Lung (tissue), 12 donors: ENCODE data around the gene SV2B. TPM values are rescaled to one million over a fixed set of nuclear protein-coding genes. Genes with fewer than 3 reads are reported as not detected.

Experiments used
- ATAC-seq: fragments of 200-7000 bp; cut with Tn5 transposase; one replicate; pipeline ENCODE4 v1.9.1; 2020; ENCODE audit warnings: moderate number of reproducible peaks; ENCODE audit not compliant: insufficient read depth, low FRiP score
- DNase-seq, 3 donors: peaks; one replicate each; pipeline ENCODE4 v3.0.0-alpha.2; 2013 to 2017
- H3K27ac ChIP-seq, 2 donors: one replicate each; pipeline ENCODE4 v1.5.1; 2013; ENCODE audit warnings: mild to moderate bottlenecking in 2 of 2, moderate library complexity in 2 of 2, control low read depth in 1 of 2, inconsistent platforms in 1 of 2, low read depth in 1 of 2, low read length in 1 of 2
- H3K27me3 ChIP-seq, 3 donors: one replicate each; pipeline ENCODE4 v1.5.1; 2013; ENCODE audit warnings: low read length in 2 of 3; ENCODE audit not compliant: control insufficient read depth in 3 of 3, insufficient read depth in 3 of 3
- H3K36me3 ChIP-seq, 4 donors: one replicate each; pipeline ENCODE4 v1.5.1; 2013; ENCODE audit warnings: low read length in 4 of 4, mild to moderate bottlenecking in 1 of 4, moderate library complexity in 1 of 4; ENCODE audit not compliant: control insufficient read depth in 4 of 4, insufficient read depth in 4 of 4
- H3K4me1 ChIP-seq, 5 donors: one replicate each; pipeline ENCODE4 v1.5.1; 2013; ENCODE audit warnings: low read length in 5 of 5, mild to moderate bottlenecking in 2 of 5, moderate library complexity in 1 of 5; ENCODE audit not compliant: control insufficient read depth in 5 of 5, insufficient read depth in 5 of 5
- H3K4me3 ChIP-seq: one replicate; pipeline ENCODE4 v1.5.1; 2013; ENCODE audit warnings: mild to moderate bottlenecking, control low read depth, moderate library complexity
- H3K9ac ChIP-seq, 2 donors: one replicate each; pipeline ENCODE4 v1.5.1; 2013; ENCODE audit warnings: low read length in 2 of 2, control low read depth in 1 of 2; ENCODE audit not compliant: insufficient read depth in 1 of 2
- H3K9me3 ChIP-seq, 4 donors: one replicate each; pipeline ENCODE4 v1.5.1; 2013; ENCODE audit warnings: low read length in 3 of 4, mild to moderate bottlenecking in 1 of 4, moderate library complexity in 1 of 4; ENCODE audit not compliant: control insufficient read depth in 4 of 4, insufficient read depth in 3 of 4
- CTCF ChIP-seq: IDR thresholded peaks from 2 replicates; pipeline ENCODE4 v1.5.1; 2012; ENCODE audit warnings: mild to moderate bottlenecking; ENCODE audit errors: control extremely low read depth, extremely low read depth
- WGBS, 2 donors: extraction: QIAGEN DNeasy Blood & Tissue Kit; methylation state at CpG; one replicate each; pipeline ENCODE4 v1.1.7; 2013; 5-methylcytosine and 5-hydroxymethylcytosine counted together
- polyA plus RNA-seq, 2 donors: library from polyadenylated mRNA; stranded (reverse); fragments of 200-250 nt; gene quantifications; one replicate each; pipeline ENCODE4 v1.2.1, GENCODE V29; 2013
- total RNA-seq, 2 donors: library from RNA; depleted of rRNA in 1 of 2; stranded (reverse); fragments of >200 nt in 1 of 2; gene quantifications; one replicate each; pipeline ENCODE4 v1.2.1, GENCODE V29; 2014 to 2021
- donor health status: control.
- donor health status: control.
- donor health status: Bipolar disorder and iron deficiency.
- donor health status: healthy.
- donor health status: DM: yes; HTN: yes; CAD: no.

The SV2B gene
- total and polyA plus RNA-seq, 4 donors: 0.12 to 2.8 (median 0.90) TPM

DNA sequence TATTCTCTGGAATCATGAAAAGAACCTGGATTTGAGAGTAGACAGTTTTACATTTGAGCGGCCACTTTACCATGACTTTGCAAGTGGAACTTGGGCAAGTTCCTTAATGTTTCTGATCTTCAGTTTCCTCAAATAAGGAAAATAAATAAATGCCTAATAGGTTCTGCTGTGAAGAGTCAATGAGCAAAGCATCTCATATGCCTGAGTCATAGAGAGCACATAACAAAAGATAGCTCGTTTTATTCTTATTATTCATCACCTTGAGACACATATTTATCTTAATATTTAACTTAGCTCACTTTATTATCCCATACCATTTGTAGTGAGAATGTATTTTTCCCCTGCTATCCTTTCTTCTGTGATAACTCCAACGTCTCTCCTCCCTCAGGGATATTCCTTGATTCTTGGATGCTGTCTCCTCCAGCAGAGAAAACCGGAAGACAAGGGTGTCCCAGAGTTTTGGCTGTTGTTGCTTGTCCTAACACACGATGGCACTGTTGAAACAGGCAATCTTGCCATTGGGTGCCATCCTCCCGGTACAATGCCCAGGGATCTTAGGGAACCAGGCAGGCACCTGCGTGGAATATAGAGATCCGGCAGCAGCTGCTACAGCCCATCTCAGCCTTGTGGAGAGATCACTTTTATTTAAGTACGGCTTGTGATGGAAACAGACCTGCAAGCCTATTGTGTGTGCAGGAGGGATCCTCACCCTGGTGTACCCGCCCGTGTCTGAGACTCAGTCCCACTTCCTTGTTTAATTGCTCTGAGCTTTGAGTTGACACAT, 44.3 kb upstream of the SV2B start:
- WGBS, 2 donors: 23 to 27% methylated on average over 11 of the region's 11 CpGs
- H3K4me1 ChIP-seq: no peaks in the 10 kb centered on the region
- H3K9ac ChIP-seq: no peak overlapping the region
- H3K9me3 ChIP-seq: no peaks in the 10 kb centered on the region
- peak; percentile 43 for TF ChIP-seq CTCF
- DNase-seq (peak; percentile 68 to 70 (median 70)), ATAC-seq (peak; percentile 69)
- no peak overlapping the region for H3K4me3 ChIP-seq
- peaks cover 0 to 18% (median 0%) of the 10 kb centered on the region in 3 donors for H3K27me3 ChIP-seq
- no peak overlapping the region for H3K27ac ChIP-seq
- H3K36me3 ChIP-seq: no peaks in the 10 kb centered on the region

DNA sequence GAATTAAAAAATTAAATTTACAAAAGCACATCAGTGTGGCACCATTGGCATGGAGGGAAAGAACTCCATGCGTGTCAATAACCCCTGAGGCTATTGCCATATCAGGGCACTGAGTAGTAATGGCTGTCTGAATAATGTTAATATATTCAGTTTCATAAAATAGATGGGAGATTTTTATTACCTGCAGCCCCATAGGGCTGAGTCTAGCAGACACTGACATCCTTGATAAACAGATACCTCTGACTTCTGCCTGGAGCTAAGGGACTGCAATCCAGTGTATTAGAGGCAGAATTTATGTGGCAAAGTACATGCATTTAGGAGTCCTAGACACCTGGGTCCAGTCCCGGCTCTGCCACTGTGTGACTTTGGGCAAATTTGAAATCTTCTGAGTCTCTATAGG, 38.8 kb upstream of the SV2B start:
- Histone ChIP-seq H3K9me3 (peaks cover 0 to 5% (median under 1%) of the 10 kb centered on the region in 4 donors), H3K27me3 (peaks cover 0 to 8% (median 0%) of the 10 kb centered on the region in 3 donors), H3K4me3 (no peak overlapping the region), H3K4me1 (no peaks in the 10 kb centered on the region), H3K9ac (no peak overlapping the region), H3K27ac (no peak overlapping the region), H3K36me3 (no peaks in the 10 kb centered on the region)
- no peak for DNase-seq
- ATAC-seq: no peak
- TF ChIP-seq CTCF: no peak
- 91 to 94% methylated on average over 2 of the region's 2 CpGs for whole genome bisulfite sequencing, 2 donors

GRCh38 chr15:91061997-91062396, 38.1 kb upstream of the SV2B start:
- WGBS, 2 donors: 79 to 92% methylated on average over 5 of the region's 5 CpGs
- no peak for ATAC-seq
- Histone ChIP-seq H3K9me3 (peaks cover 0 to 5% (median under 1%) of the 10 kb centered on the region in 4 donors), H3K4me1 (no peaks in the 10 kb centered on the region), H3K27me3 (peaks cover 0 to 6% (median 0%) of the 10 kb centered on the region in 3 donors), H3K27ac (no peak overlapping the region), H3K9ac (no peak overlapping the region), H3K36me3 (no peaks in the 10 kb centered on the region), H3K4me3 (no peak overlapping the region)
- DNase-seq: no peak
- TF ChIP-seq CTCF: no peak
